ENCODE data around the gene REV3L. TPM values are rescaled to one million over a fixed set of nuclear protein-coding genes. Genes with fewer than 3 reads are reported as not detected.

REV3L gene
- total and polyA plus RNA-seq, 2 of the 8 experiments (the other 6 are each of a cell fraction or from before 2014, with no cell fraction given) = 2.1 to 6.6 TPM

- no peak overlapping the region for H2AK5ac ChIP-seq (ENCODE audit: low read depth, low read length)
- H3K27me3 ChIP-seq (replicated peaks in 1 of 4; ENCODE audit: control insufficient read depth in 3 of 4, extremely low read depth in 1 of 4, insufficient read depth in 3 of 4, low read length in 3 of 4) = no peaks in the 10 kb centered on the region
- DNase-seq (ENCODE audit: low read depth in 1 of 2, low spot score in 2 of 2) (no peak), FAIRE-seq (no peak)
- H2BK5ac ChIP-seq (ENCODE audit: low read depth, low read length) = no peak overlapping the region
- 83% methylated on average over 2 of the region's 2 CpGs; no CpG with 5 or more reads in 1 of the 2 experiments for WGBS, 2 experiments (ENCODE audit: extremely low coverage in 1 of 2, insufficient coverage in 1 of 2, insufficient read length in 1 of 2, insufficient replicate concordance in 2 of 2, low coverage in 1 of 2, low lambda C conversion rate in 2 of 2, missing lambda C conversion rate in 1 of 2)
- POLR2A ChIA-PET (ENCODE audit: partially characterized antibody) = no interaction called here
- no peak overlapping the region for H2AFZ ChIP-seq (ENCODE audit: low read length)
- TF ChIP-seq RNF2 (IDR thresholded peaks at IDR 0.05; ENCODE audit: borderline replicate concordance, low read depth, low read length, missing control alignments, poor library complexity, severe bottlenecking) (no peak), RFX5 (IDR thresholded peaks at IDR 0.05; ENCODE audit: borderline replicate concordance, low read depth, low read length) (no peak), SP1 (IDR thresholded peaks at IDR 0.05; ENCODE audit: low read depth, low read length) (no peak), NRF1 (IDR thresholded peaks at IDR 0.05; ENCODE audit: low read depth, low read length) (no peak), SIN3A (conservative IDR thresholded peaks at IDR 0.05 in 1 of 2, IDR thresholded peaks at IDR 0.05 in 1 of 2; ENCODE audit: low read depth in 1 of 2, low read length in 2 of 2) (no peak), SAP30 (IDR thresholded peaks at IDR 0.05; ENCODE audit: insufficient read depth, insufficient replicate concordance, low read length) (no peak), EZH2 (IDR thresholded peaks at IDR 0.05; ENCODE audit: low read depth, low read length, severe bottlenecking) (no peak), CTBP2 (IDR thresholded peaks at IDR 0.05; ENCODE audit: borderline replicate concordance, insufficient read depth, insufficient read length, low read length) (no peak), MAX (IDR thresholded peaks at IDR 0.05) (no peak), SUZ12 (IDR thresholded peaks at IDR 0.05; ENCODE audit: low read length) (no peak), HDAC6 (IDR thresholded peaks at IDR 0.05; ENCODE audit: low read depth, low read length) (no peak), FOSL1 (IDR thresholded peaks at IDR 0.05; ENCODE audit: insufficient read depth, low read depth, low read length) (no peak), GTF2F1 (IDR thresholded peaks at IDR 0.05; ENCODE audit: borderline replicate concordance, low read depth, low read length) (no peak)
- no peak overlapping the region for H2BK12ac ChIP-seq (ENCODE audit: low read depth, low read length)
- H3K4me1 ChIP-seq (replicated peaks in 1 of 4; ENCODE audit: control insufficient read depth in 3 of 4, insufficient read depth in 4 of 4, low read length in 3 of 4) = no peaks in the 10 kb centered on the region
- CTCF ChIA-PET (ENCODE audit: partially characterized antibody) = no interaction called here
- H3K27ac ChIP-seq (ENCODE audit: low read depth, low read length) = no peak overlapping the region
- no peak overlapping the region for H3K4me2 ChIP-seq (ENCODE audit: insufficient read depth in 1 of 2, low read depth in 2 of 2, low read length in 2 of 2)
- no peak overlapping the region for H4K5ac ChIP-seq (ENCODE audit: insufficient read length, low read depth, low read length)
- no peak overlapping the region for H3K4ac ChIP-seq (replicated peaks; ENCODE audit: insufficient read length, low read depth, low read length)
- no peak overlapping the region for H4K8ac ChIP-seq (ENCODE audit: extremely low read depth, insufficient read depth, low read length)
- no peaks in the 10 kb centered on the region for H3K23me2 ChIP-seq (ENCODE audit: low read depth, low read length)
- no peaks in the 10 kb centered on the region for H3K79me1 ChIP-seq (ENCODE audit: low read depth, low read length)
- H4K91ac ChIP-seq (replicated peaks; ENCODE audit: insufficient read length, low read length) = no peak overlapping the region
- no peak overlapping the region for H3K23ac ChIP-seq (ENCODE audit: insufficient read length)
- H3K79me2 ChIP-seq (ENCODE audit: control insufficient read depth in 1 of 2, insufficient read depth in 2 of 2, low read length in 2 of 2) = peaks cover 0 to 3% of the 10 kb centered on the region in 2 experiments; a peak in 1 of 4 replicates
- H3K14ac ChIP-seq (ENCODE audit: insufficient read length) = no peak overlapping the region
- no peaks in the 10 kb centered on the region for H4K20me1 ChIP-seq (replicated peaks in 1 of 2; ENCODE audit: control insufficient read depth in 1 of 2, insufficient read depth in 2 of 2, low read length in 2 of 2)
- no peak overlapping the region for H3K56ac ChIP-seq (replicated peaks; ENCODE audit: insufficient read length, low read depth, low read length)
- H3K36me3 ChIP-seq (ENCODE audit: control insufficient read depth in 2 of 4, insufficient read depth in 4 of 4, low read length in 3 of 4) = peaks cover 2 to 50% (median 15%) of the 10 kb centered on the region in 4 experiments; a peak in 5 of 8 replicates
- no peak overlapping the region for H3K9ac ChIP-seq (replicated peaks in 1 of 4; ENCODE audit: extremely low read depth in 1 of 4, low read depth in 3 of 4, low read length in 3 of 4)
- no peak overlapping the region for H2BK20ac ChIP-seq (ENCODE audit: low read length)
- H2BK15ac ChIP-seq (ENCODE audit: low read length) = no peak overlapping the region
- no peak overlapping the region for H3K4me3 ChIP-seq (ENCODE audit: extremely low read depth in 1 of 4, insufficient read depth in 2 of 4, low read depth in 3 of 4, low read length in 4 of 4)
- no peak overlapping the region for H3K18ac ChIP-seq (ENCODE audit: extremely low read depth, low read length)
- H2BK120ac ChIP-seq (replicated peaks; ENCODE audit: low read depth, low read length) = no peak overlapping the region
- H3K9me3 ChIP-seq (ENCODE audit: insufficient read depth in 2 of 2, low read depth in 1 of 2, low read length in 1 of 2) = no peaks in the 10 kb centered on the region; a peak in 1 of 4 replicates
Observed at GRCh38 chr6:111276335-111276734, 206.7 kb downstream of the REV3L start.

Measured in H1 (cell line).